HEK293 (cell line): ENCODE measurements around the gene DISP3.
A peak's percentile ranks its signal among the peaks of the same experiment; 100 is the strongest.

Experiments
- CTCF ChIA-PET: fragments of 350-600 bp; formaldehyde crosslinking; extraction: SDS; loops from one replicate; lab custom pipeline; 2021; ENCODE audit warnings: antibody characterized with exemption; lab: Yijun Ruan, JAX
- POLR2A ChIA-PET: fragments of 300-600 bp; formaldehyde crosslinking; extraction: SDS; loops from one replicate; lab custom pipeline; 2020; ENCODE audit warnings: antibody characterized with exemption, inconsistent platforms; lab: Yijun Ruan, JAX
- H3K27ac ChIP-seq: fragments of 200-500 bp; sonication (Bioruptor generic); 2 replicates; pipeline ENCODE4 v1.5.1; 2014; ENCODE audit warnings: low read depth, low read length, control low read depth, inconsistent platforms; ENCODE audit errors: extremely low read depth
- H3K36me3 ChIP-seq, 2 experiments: fragments of 200-500 bp in 1 of 2; sonication (Bioruptor generic) in 1 of 2; 1 replicate in 1 of 2; 2 replicates in 1 of 2; pipeline ENCODE4 v1.5.1; 2014 to 2017; ENCODE audit warnings: inconsistent platforms in 2 of 2, low read length in 2 of 2; ENCODE audit not compliant: control insufficient read depth in 2 of 2, insufficient read depth in 1 of 2
- H3K4me1 ChIP-seq: fragments of 200-500 bp; sonication (Bioruptor generic); 2 replicates; pipeline ENCODE4 v1.5.1; 2014; ENCODE audit warnings: mild to moderate bottlenecking, low read length, inconsistent platforms; ENCODE audit not compliant: control insufficient read depth, insufficient read depth
- H3K4me3 ChIP-seq: 2 replicates; pipeline ENCODE4 v1.5.1; 2011; ENCODE audit warnings: low read depth, mild to moderate bottlenecking, control low read depth, low read length, moderate library complexity
- H3K9me3 ChIP-seq: fragments of 200-500 bp; sonication (Bioruptor generic); 2 replicates; pipeline ENCODE4 v1.5.1; 2014; ENCODE audit warnings: low read depth, low read length, inconsistent platforms; ENCODE audit not compliant: control insufficient read depth, insufficient read depth
- GLI4 ChIP-seq: fragments of 450-650 bp; formaldehyde crosslinking; IDR thresholded peaks from 2 replicates; pipeline ENCODE4 v1.5.1; 2016; ENCODE audit warnings: missing biosample characterization, missing genetic modification characterization
- KLF10 ChIP-seq: fragments of 450-650 bp; IDR thresholded peaks from 2 replicates; pipeline ENCODE4 v1.5.1; 2018; ENCODE audit warnings: missing biosample characterization, mild to moderate bottlenecking, missing genetic modification characterization
- KLF8 ChIP-seq: fragments of 450-650 bp; formaldehyde crosslinking; IDR thresholded peaks from 2 replicates; pipeline ENCODE4 v1.5.1; 2016; ENCODE audit warnings: missing biosample characterization, missing genetic modification characterization
- PRDM1 ChIP-seq: fragments of 450-650 bp; formaldehyde crosslinking; IDR thresholded peaks from 2 replicates; pipeline ENCODE4; 2016; ENCODE audit warnings: missing biosample characterization, missing genetic modification characterization
- ZFP3 ChIP-seq: fragments of 450-650 bp; formaldehyde crosslinking; IDR thresholded peaks from 2 replicates; pipeline ENCODE4 v1.5.1; 2016; ENCODE audit warnings: low read depth, missing biosample characterization, missing genetic modification characterization
- ZFP41 ChIP-seq: fragments of 450-650 bp; formaldehyde crosslinking; IDR thresholded peaks from 2 replicates; pipeline ENCODE4 v1.5.1; 2016; ENCODE audit warnings: missing biosample characterization, missing genetic modification characterization, borderline replicate concordance
- ZNF132 ChIP-seq: fragments of 450-650 bp; formaldehyde crosslinking; IDR thresholded peaks from 2 replicates; pipeline ENCODE4 v1.5.1; 2017; ENCODE audit warnings: missing biosample characterization, missing genetic modification characterization, borderline replicate concordance
- ZNF16 ChIP-seq: fragments of 450-650 bp; formaldehyde crosslinking; IDR thresholded peaks from 2 replicates; pipeline ENCODE4 v1.5.1; 2016; ENCODE audit warnings: low read depth, missing biosample characterization, missing genetic modification characterization
- ZNF169 ChIP-seq: fragments of 450-650 bp; formaldehyde crosslinking; IDR thresholded peaks from 2 replicates; pipeline ENCODE4 v1.5.1; 2016; ENCODE audit warnings: missing biosample characterization, missing genetic modification characterization
- ZNF2 ChIP-seq: fragments of 450-650 bp; formaldehyde crosslinking; IDR thresholded peaks from 2 replicates; pipeline ENCODE4 v1.5.1; 2016; ENCODE audit warnings: missing biosample characterization, missing genetic modification characterization
- ZNF202 ChIP-seq: fragments of 450-650 bp; formaldehyde crosslinking; IDR thresholded peaks from 2 replicates; pipeline ENCODE4 v1.5.1; 2016; ENCODE audit warnings: missing biosample characterization, missing genetic modification characterization, borderline replicate concordance
- ZNF24 ChIP-seq: fragments of 450-650 bp; formaldehyde crosslinking; IDR thresholded peaks from 2 replicates; pipeline ENCODE4 v1.5.1; 2016; ENCODE audit warnings: missing biosample characterization, missing genetic modification characterization
- ZNF354C ChIP-seq: fragments of 450-650 bp; formaldehyde crosslinking; IDR thresholded peaks from 2 replicates; pipeline ENCODE4 v1.5.1; 2016; ENCODE audit warnings: missing biosample characterization, missing genetic modification characterization, low read depth, borderline replicate concordance
- ZNF394 ChIP-seq: fragments of 450-650 bp; formaldehyde crosslinking; IDR thresholded peaks from 2 replicates; pipeline ENCODE4 v1.5.1; 2016; ENCODE audit warnings: missing biosample characterization, missing genetic modification characterization, mild to moderate bottlenecking, moderate library complexity, borderline replicate concordance
- ZNF664 ChIP-seq: fragments of 450-650 bp; formaldehyde crosslinking; IDR thresholded peaks from 2 replicates; pipeline ENCODE4 v1.5.1; 2016; ENCODE audit warnings: missing biosample characterization, missing genetic modification characterization
- ZNF707 ChIP-seq: fragments of 450-650 bp; formaldehyde crosslinking; IDR thresholded peaks from 2 replicates; pipeline ENCODE4 v1.5.1; 2016; ENCODE audit warnings: missing biosample characterization, missing genetic modification characterization
- TF ChIP-seq, protein P1 (sequence below): fragments of 450-650 bp; formaldehyde crosslinking; IDR thresholded peaks from 2 replicates; pipeline ENCODE4 v1.5.1; 2016; ENCODE audit warnings: missing biosample characterization, missing genetic modification characterization
- TF ChIP-seq, protein P2 (sequence below): fragments of 450-650 bp; formaldehyde crosslinking; IDR thresholded peaks from 2 replicates; pipeline ENCODE4 v1.5.1; 2016; ENCODE audit warnings: missing biosample characterization, missing genetic modification characterization, borderline replicate concordance
- TF ChIP-seq, protein P3 (sequence below): fragments of 450-650 bp; formaldehyde crosslinking; IDR thresholded peaks from 2 replicates; pipeline ENCODE4 v1.5.1; 2016; ENCODE audit warnings: missing biosample characterization, missing genetic modification characterization

The DISP3 gene

DNA sequence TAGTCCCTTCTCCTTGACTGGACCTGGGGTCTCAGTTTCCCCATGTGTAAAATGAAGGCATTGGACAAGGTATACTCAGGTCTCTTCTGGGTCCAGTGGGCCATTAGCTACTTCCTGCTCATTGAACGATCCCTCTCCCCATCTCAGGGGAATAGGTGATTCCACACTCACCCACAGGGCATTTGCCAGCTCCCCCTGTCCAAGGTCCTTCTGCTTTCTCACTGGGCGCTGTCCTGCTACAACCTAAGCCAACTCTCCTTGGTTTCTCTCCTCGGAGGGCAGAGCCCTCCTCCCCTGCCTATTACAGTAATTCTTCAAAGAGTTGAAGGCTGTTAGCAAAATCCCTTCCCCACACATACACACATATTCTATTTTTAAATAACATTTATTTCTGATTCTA, 16.6 kb downstream of the DISP3 start:
- H3K9me3 ChIP-seq: no peaks in the 10 kb centered on the region
- TF ChIP-seq ZNF664 (tag by site-specific recombination): no peak
- TF ChIP-seq, protein P1, sequence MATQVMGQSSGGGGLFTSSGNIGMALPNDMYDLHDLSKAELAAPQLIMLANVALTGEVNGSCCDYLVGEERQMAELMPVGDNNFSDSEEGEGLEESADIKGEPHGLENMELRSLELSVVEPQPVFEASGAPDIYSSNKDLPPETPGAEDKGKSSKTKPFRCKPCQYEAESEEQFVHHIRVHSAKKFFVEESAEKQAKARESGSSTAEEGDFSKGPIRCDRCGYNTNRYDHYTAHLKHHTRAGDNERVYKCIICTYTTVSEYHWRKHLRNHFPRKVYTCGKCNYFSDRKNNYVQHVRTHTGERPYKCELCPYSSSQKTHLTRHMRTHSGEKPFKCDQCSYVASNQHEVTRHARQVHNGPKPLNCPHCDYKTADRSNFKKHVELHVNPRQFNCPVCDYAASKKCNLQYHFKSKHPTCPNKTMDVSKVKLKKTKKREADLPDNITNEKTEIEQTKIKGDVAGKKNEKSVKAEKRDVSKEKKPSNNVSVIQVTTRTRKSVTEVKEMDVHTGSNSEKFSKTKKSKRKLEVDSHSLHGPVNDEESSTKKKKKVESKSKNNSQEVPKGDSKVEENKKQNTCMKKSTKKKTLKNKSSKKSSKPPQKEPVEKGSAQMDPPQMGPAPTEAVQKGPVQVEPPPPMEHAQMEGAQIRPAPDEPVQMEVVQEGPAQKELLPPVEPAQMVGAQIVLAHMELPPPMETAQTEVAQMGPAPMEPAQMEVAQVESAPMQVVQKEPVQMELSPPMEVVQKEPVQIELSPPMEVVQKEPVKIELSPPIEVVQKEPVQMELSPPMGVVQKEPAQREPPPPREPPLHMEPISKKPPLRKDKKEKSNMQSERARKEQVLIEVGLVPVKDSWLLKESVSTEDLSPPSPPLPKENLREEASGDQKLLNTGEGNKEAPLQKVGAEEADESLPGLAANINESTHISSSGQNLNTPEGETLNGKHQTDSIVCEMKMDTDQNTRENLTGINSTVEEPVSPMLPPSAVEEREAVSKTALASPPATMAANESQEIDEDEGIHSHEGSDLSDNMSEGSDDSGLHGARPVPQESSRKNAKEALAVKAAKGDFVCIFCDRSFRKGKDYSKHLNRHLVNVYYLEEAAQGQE: peak; percentile 72
- no peaks in the 10 kb centered on the region for H3K4me1 ChIP-seq
- H3K4me3 ChIP-seq: no peak overlapping the region
- ChIA-PET POLR2A (no interaction called here), CTCF (no interaction called here)
- no peak overlapping the region for H3K27ac ChIP-seq
- H3K36me3 ChIP-seq: no peaks in the 10 kb centered on the region

DNA sequence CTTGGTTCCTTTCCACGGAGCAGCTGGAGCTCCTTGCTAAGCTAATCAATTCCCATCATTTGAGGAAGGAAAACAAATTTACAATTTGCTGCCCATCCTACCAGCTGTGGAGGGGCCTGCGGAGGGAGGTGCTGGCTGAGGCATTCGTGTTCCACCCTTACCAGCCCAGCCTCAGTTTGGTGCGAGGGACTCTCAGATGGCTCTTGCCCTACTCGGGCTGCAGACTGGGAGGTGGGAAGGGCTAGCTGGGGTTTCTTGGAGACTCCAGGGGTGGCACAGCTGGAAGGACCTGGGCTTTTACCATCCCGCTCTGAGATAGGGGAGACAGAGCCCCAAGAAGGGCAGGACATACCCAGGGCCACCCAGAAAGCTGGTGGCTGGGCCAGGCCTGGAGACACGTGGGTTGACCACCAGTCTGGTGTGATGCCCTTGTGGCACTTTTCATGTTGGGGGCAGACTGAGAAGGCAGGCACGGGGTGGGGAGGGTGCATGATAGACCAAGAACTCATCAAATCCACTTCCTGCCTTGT, 17.7 kb downstream of the DISP3 start:
- TF ChIP-seq ZFP3 (tag by site-specific recombination): no peak
- no peak overlapping the region for H3K4me3 ChIP-seq
- no peaks in the 10 kb centered on the region for H3K9me3 ChIP-seq
- H3K27ac ChIP-seq: no peak overlapping the region
- no peaks in the 10 kb centered on the region for H3K4me1 ChIP-seq
- no peaks in the 10 kb centered on the region for H3K36me3 ChIP-seq
- ChIA-PET CTCF (interaction anchor here (0.7 to 1.5 kb wide), 3 partner anchors 19 to 146 kb away, joined by 3 to 7 read pairs (median 5); no protein-coding TSS in a partner anchor), POLR2A (no interaction called here)

DNA sequence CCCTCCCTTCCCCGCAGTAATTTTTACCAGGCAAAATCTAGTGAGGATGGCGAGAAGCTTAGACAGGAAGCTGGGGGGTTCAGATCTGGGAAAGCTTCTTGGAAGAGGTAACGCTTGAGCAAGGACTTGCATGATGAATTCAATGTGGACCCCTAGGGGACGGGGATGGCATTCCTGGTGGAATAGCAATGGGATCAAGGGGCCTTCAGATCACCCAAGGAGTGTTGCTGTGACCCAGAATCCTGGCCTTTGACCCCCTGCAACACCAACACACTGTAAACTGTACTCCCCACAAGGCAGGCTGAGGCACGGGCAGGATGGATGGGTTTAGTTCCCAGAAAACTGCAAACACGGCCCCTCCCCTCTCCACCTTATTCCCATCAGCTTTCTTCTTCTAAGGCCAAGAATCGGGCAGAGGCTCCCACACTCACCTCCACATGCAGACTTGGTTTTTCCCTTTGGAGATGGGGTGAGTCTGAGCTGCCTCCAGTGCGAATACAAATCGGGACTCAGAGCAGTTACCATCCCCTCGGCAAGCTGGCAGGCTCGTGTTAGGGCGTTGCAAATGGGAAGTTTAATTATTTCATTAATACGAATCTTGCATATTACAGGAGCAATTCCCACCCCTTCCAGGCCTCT, 20.1 kb downstream of the DISP3 start:
- Histone ChIP-seq H3K36me3 (no peaks in the 10 kb centered on the region), H3K27ac (no peak overlapping the region), H3K4me3 (no peak overlapping the region), H3K9me3 (no peaks in the 10 kb centered on the region), H3K4me1 (no peaks in the 10 kb centered on the region)
- POLR2A ChIA-PET: no interaction called here
- CTCF ChIA-PET: interaction anchor here (0.6 kb wide), 1 partner anchor 253 kb away, joined by 3 read pairs; no protein-coding TSS in a partner anchor
- TF ChIP-seq ZNF354C (no peak), ZNF394 (no peak), ZNF132 (tag by site-specific recombination) (no peak), KLF10 (no peak), GLI4 (tag by site-specific recombination) (no peak), ZNF169 (tag by site-specific recombination) (no peak), PRDM1 (tag by site-specific recombination) (no peak), ZFP41 (no peak), ZNF2 (tag by site-specific recombination) (no peak), ZNF24 (no peak), KLF8 (tag by site-specific recombination) (no peak), ZNF707 (no peak), ZNF16 (tag by site-specific recombination) (no peak), ZNF202 (tag by site-specific recombination) (no peak)
- TF ChIP-seq, protein P2, sequence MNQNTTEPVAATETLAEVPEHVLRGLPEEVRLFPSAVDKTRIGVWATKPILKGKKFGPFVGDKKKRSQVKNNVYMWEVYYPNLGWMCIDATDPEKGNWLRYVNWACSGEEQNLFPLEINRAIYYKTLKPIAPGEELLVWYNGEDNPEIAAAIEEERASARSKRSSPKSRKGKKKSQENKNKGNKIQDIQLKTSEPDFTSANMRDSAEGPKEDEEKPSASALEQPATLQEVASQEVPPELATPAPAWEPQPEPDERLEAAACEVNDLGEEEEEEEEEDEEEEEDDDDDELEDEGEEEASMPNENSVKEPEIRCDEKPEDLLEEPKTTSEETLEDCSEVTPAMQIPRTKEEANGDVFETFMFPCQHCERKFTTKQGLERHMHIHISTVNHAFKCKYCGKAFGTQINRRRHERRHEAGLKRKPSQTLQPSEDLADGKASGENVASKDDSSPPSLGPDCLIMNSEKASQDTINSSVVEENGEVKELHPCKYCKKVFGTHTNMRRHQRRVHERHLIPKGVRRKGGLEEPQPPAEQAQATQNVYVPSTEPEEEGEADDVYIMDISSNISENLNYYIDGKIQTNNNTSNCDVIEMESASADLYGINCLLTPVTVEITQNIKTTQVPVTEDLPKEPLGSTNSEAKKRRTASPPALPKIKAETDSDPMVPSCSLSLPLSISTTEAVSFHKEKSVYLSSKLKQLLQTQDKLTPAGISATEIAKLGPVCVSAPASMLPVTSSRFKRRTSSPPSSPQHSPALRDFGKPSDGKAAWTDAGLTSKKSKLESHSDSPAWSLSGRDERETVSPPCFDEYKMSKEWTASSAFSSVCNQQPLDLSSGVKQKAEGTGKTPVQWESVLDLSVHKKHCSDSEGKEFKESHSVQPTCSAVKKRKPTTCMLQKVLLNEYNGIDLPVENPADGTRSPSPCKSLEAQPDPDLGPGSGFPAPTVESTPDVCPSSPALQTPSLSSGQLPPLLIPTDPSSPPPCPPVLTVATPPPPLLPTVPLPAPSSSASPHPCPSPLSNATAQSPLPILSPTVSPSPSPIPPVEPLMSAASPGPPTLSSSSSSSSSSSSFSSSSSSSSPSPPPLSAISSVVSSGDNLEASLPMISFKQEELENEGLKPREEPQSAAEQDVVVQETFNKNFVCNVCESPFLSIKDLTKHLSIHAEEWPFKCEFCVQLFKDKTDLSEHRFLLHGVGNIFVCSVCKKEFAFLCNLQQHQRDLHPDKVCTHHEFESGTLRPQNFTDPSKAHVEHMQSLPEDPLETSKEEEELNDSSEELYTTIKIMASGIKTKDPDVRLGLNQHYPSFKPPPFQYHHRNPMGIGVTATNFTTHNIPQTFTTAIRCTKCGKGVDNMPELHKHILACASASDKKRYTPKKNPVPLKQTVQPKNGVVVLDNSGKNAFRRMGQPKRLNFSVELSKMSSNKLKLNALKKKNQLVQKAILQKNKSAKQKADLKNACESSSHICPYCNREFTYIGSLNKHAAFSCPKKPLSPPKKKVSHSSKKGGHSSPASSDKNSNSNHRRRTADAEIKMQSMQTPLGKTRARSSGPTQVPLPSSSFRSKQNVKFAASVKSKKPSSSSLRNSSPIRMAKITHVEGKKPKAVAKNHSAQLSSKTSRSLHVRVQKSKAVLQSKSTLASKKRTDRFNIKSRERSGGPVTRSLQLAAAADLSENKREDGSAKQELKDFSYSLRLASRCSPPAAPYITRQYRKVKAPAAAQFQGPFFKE: no peak
- TF ChIP-seq, protein P3, sequence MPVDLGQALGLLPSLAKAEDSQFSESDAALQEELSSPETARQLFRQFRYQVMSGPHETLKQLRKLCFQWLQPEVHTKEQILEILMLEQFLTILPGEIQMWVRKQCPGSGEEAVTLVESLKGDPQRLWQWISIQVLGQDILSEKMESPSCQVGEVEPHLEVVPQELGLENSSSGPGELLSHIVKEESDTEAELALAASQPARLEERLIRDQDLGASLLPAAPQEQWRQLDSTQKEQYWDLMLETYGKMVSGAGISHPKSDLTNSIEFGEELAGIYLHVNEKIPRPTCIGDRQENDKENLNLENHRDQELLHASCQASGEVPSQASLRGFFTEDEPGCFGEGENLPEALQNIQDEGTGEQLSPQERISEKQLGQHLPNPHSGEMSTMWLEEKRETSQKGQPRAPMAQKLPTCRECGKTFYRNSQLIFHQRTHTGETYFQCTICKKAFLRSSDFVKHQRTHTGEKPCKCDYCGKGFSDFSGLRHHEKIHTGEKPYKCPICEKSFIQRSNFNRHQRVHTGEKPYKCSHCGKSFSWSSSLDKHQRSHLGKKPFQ (tag by site-specific recombination): no peak
